Measurements from ENCODE around the gene SDHAF3.

Gene SDHAF3

GRCh38 chr7:97104719-97105238 lies 12.7 kb upstream of the SDHAF3 start:
- no peak overlapping the region for H3K4me2 ChIP-seq (ENCODE audit: insufficient read depth, low read length, poor library complexity, severe bottlenecking)
- no peak overlapping the region for H3K9ac ChIP-seq (ENCODE audit: low read depth, low read length, poor library complexity)
- no peaks in the 10 kb centered on the region for H3K36me3 ChIP-seq (replicated peaks in 1 of 2; ENCODE audit: control insufficient read depth in 2 of 2, insufficient read depth in 2 of 2, low read length in 2 of 2)
- DNase-seq (ENCODE audit: low spot score): peak; percentile 73
- H3K27ac ChIP-seq (replicated peaks; ENCODE audit: low read length): no peak overlapping the region
- no peak overlapping the region for H3K4me3 ChIP-seq (ENCODE audit: low read length in 2 of 2)
- no peaks in the 10 kb centered on the region for H3K4me1 ChIP-seq (ENCODE audit: control insufficient read depth in 2 of 2, insufficient read depth in 1 of 2, low read depth in 1 of 2, low read length in 2 of 2)
- no peak overlapping the region for H3K23ac ChIP-seq (ENCODE audit: low read depth, low read length, poor library complexity)
- no CpG with 5 or more reads among the region's 8 CpGs for WGBS, 2 donors (ENCODE audit: extremely low coverage in 2 of 2, insufficient read length in 2 of 2, insufficient replicate concordance in 1 of 2)
- H2AK5ac ChIP-seq (ENCODE audit: low read depth, low read length): no peak overlapping the region
- peaks cover 0 to 6% of the 10 kb centered on the region in 2 donors for H3K9me3 ChIP-seq (replicated peaks in 1 of 2; ENCODE audit: control insufficient read depth in 2 of 2, insufficient read depth in 1 of 2, low read depth in 1 of 2, low read length in 2 of 2)
- H4K8ac ChIP-seq (ENCODE audit: low read depth, low read length): no peak overlapping the region
- H3K14ac ChIP-seq (ENCODE audit: low read length): no peak overlapping the region
- H4K91ac ChIP-seq (ENCODE audit: low read depth, low read length, poor library complexity): no peak overlapping the region
- H3K79me1 ChIP-seq (ENCODE audit: low read depth, low read length): no peaks in the 10 kb centered on the region
- H2BK12ac ChIP-seq (ENCODE audit: low read length): no peak overlapping the region
- no peak overlapping the region for H2BK120ac ChIP-seq (ENCODE audit: low read depth, low read length)
- no peak overlapping the region for H3K18ac ChIP-seq (ENCODE audit: low read length)
- H3K4ac ChIP-seq (ENCODE audit: low read length): no peak overlapping the region
- H3K27me3 ChIP-seq (ENCODE audit: control insufficient read depth in 3 of 3, insufficient read depth in 3 of 3, low read depth in 1 of 3, low read length in 3 of 3): no peaks in the 10 kb centered on the region
- no peak overlapping the region for H2BK15ac ChIP-seq (ENCODE audit: low read length)
- peak overlapping the region; percentile 74 for H2AFZ ChIP-seq (ENCODE audit: low read length)
- H2BK5ac ChIP-seq (ENCODE audit: low read length): no peak overlapping the region

- H4K91ac ChIP-seq (ENCODE audit: low read depth, low read length, poor library complexity): no peak overlapping the region
- no peak overlapping the region for H3K4ac ChIP-seq (ENCODE audit: low read length)
- no peak overlapping the region for H2BK120ac ChIP-seq (ENCODE audit: low read depth, low read length)
- H3K4me2 ChIP-seq (ENCODE audit: insufficient read depth, low read length, poor library complexity, severe bottlenecking): no peak overlapping the region
- no peaks in the 10 kb centered on the region for H3K4me1 ChIP-seq (ENCODE audit: control insufficient read depth in 2 of 2, insufficient read depth in 1 of 2, low read depth in 1 of 2, low read length in 2 of 2)
- no CpG with 5 or more reads among the region's 2 CpGs for WGBS, 2 donors (ENCODE audit: extremely low coverage in 2 of 2, insufficient read length in 2 of 2, insufficient replicate concordance in 1 of 2)
- H3K14ac ChIP-seq (ENCODE audit: low read length): no peak overlapping the region
- no peak overlapping the region for H2BK12ac ChIP-seq (ENCODE audit: low read length)
- H3K79me1 ChIP-seq (ENCODE audit: low read depth, low read length): no peaks in the 10 kb centered on the region
- no peak overlapping the region for H2BK15ac ChIP-seq (ENCODE audit: low read length)
- H4K8ac ChIP-seq (ENCODE audit: low read depth, low read length): no peak overlapping the region
- H2AFZ ChIP-seq (ENCODE audit: low read length): no peak overlapping the region
- H2AK5ac ChIP-seq (ENCODE audit: low read depth, low read length): no peak overlapping the region
- no peak overlapping the region for H3K27ac ChIP-seq (replicated peaks; ENCODE audit: low read length)
- H3K27me3 ChIP-seq (ENCODE audit: control insufficient read depth in 3 of 3, insufficient read depth in 3 of 3, low read depth in 1 of 3, low read length in 3 of 3): no peaks in the 10 kb centered on the region
- H3K23ac ChIP-seq (ENCODE audit: low read depth, low read length, poor library complexity): no peak overlapping the region
- DNase-seq (ENCODE audit: low spot score): no peak
- peaks cover 0 to 6% of the 10 kb centered on the region in 2 donors for H3K9me3 ChIP-seq (replicated peaks in 1 of 2; ENCODE audit: control insufficient read depth in 2 of 2, insufficient read depth in 1 of 2, low read depth in 1 of 2, low read length in 2 of 2)
- H3K9ac ChIP-seq (ENCODE audit: low read depth, low read length, poor library complexity): no peak overlapping the region
- no peak overlapping the region for H3K18ac ChIP-seq (ENCODE audit: low read length)
- no peak overlapping the region for H2BK5ac ChIP-seq (ENCODE audit: low read length)
- no peaks in the 10 kb centered on the region for H3K36me3 ChIP-seq (replicated peaks in 1 of 2; ENCODE audit: control insufficient read depth in 2 of 2, insufficient read depth in 2 of 2, low read length in 2 of 2)
- no peak overlapping the region for H3K4me3 ChIP-seq (ENCODE audit: low read length in 2 of 2)
Measured at GRCh38 chr7:97107192-97107800, 10.2 kb upstream of the SDHAF3 start.

DNA sequence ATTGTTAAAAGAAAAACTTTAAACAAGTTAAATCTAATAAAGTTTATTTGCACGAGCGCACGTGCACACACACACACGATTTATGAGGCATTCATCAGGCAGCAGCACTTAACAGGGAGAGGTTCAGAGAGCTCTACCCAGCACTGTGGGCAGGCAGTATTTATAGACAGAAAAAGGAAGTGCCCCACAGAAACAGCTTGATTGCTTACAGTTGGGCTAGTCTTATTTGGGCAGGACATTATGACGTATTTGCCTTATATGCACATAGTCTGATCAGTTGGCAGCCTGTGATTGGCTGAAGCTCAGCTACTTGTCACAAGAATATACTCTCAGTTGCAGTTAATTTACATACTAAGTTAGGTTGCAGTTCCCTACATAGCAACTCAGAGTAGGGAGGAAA lies 1.2 kb upstream of the SDHAF3 start:
- no peak overlapping the region for H3K27ac ChIP-seq (replicated peaks; ENCODE audit: low read length)

DNA sequence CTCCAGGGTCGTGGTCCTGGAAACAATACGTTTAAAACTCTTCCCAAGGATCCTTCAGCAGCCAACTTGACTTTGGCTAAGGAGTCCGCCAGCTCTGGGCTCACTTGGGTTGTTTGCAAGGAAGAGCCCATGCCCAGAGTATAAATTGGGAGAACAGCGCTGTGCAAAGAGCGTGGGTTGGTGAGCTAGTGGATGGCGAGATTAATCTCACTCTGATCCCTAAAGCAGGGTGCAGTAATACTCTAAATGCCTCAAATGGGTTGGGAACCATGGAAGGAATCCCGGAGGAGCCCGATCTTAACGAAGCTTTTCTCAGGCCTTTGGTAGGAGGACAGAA lies 495 bp upstream of the SDHAF3 start:
- no peak overlapping the region for H2AK5ac ChIP-seq (ENCODE audit: low read depth, low read length)
- H4K91ac ChIP-seq (ENCODE audit: low read depth, low read length, poor library complexity): no peak overlapping the region
- H2AFZ ChIP-seq (ENCODE audit: low read length): peak overlapping the region; percentile 86
- no CpG with 5 or more reads among the region's 9 CpGs for WGBS, 2 donors (ENCODE audit: extremely low coverage in 2 of 2, insufficient read length in 2 of 2, insufficient replicate concordance in 1 of 2)
- peak overlapping the region; percentile 62 for H3K27ac ChIP-seq (replicated peaks; ENCODE audit: low read length)
- no peak overlapping the region for H3K4ac ChIP-seq (ENCODE audit: low read length)
- H3K9ac ChIP-seq (ENCODE audit: low read depth, low read length, poor library complexity): no peak overlapping the region
- H2BK5ac ChIP-seq (ENCODE audit: low read length): no peak overlapping the region
- H3K18ac ChIP-seq (ENCODE audit: low read length): peak overlapping the region; percentile 44
- H3K4me1 ChIP-seq (ENCODE audit: control insufficient read depth in 2 of 2, insufficient read depth in 1 of 2, low read depth in 1 of 2, low read length in 2 of 2): peaks cover 3 to 7% of the 10 kb centered on the region in 2 donors
- H4K8ac ChIP-seq (ENCODE audit: low read depth, low read length): no peak overlapping the region
- peak overlapping the region; percentile 53 for H3K4me2 ChIP-seq (ENCODE audit: insufficient read depth, low read length, poor library complexity, severe bottlenecking)
- no peak for DNase-seq (ENCODE audit: low spot score)
- no peaks in the 10 kb centered on the region for H3K27me3 ChIP-seq (ENCODE audit: control insufficient read depth in 3 of 3, insufficient read depth in 3 of 3, low read depth in 1 of 3, low read length in 3 of 3)
- H3K79me1 ChIP-seq (ENCODE audit: low read depth, low read length): no peaks in the 10 kb centered on the region
- no peak overlapping the region for H2BK120ac ChIP-seq (ENCODE audit: low read depth, low read length)
- no peaks in the 10 kb centered on the region for H3K36me3 ChIP-seq (replicated peaks in 1 of 2; ENCODE audit: control insufficient read depth in 2 of 2, insufficient read depth in 2 of 2, low read length in 2 of 2)
- no peaks in the 10 kb centered on the region for H3K9me3 ChIP-seq (replicated peaks in 1 of 2; ENCODE audit: control insufficient read depth in 2 of 2, insufficient read depth in 1 of 2, low read depth in 1 of 2, low read length in 2 of 2)
- H3K4me3 ChIP-seq (ENCODE audit: low read length in 2 of 2): peak overlapping the region; percentile 12 to 78
- no peak overlapping the region for H2BK12ac ChIP-seq (ENCODE audit: low read length)
- H3K14ac ChIP-seq (ENCODE audit: low read length): no peak overlapping the region
- no peak overlapping the region for H2BK15ac ChIP-seq (ENCODE audit: low read length)
- H3K23ac ChIP-seq (ENCODE audit: low read depth, low read length, poor library complexity): no peak overlapping the region

More for the DNA sequence above, 1.2 kb upstream of the SDHAF3 start:
- DNase-seq (ENCODE audit: low spot score): no peak
- H3K14ac ChIP-seq (ENCODE audit: low read length): no peak overlapping the region
- H2BK15ac ChIP-seq (ENCODE audit: low read length): no peak overlapping the region
- H3K23ac ChIP-seq (ENCODE audit: low read depth, low read length, poor library complexity): no peak overlapping the region
- no peak overlapping the region for H4K8ac ChIP-seq (ENCODE audit: low read depth, low read length)
- no peak overlapping the region for H3K4me2 ChIP-seq (ENCODE audit: insufficient read depth, low read length, poor library complexity, severe bottlenecking)
- no peak overlapping the region for H2BK120ac ChIP-seq (ENCODE audit: low read depth, low read length)
- peaks cover 3 to 7% of the 10 kb centered on the region in 2 donors for H3K4me1 ChIP-seq (ENCODE audit: control insufficient read depth in 2 of 2, insufficient read depth in 1 of 2, low read depth in 1 of 2, low read length in 2 of 2)
- H3K4me3 ChIP-seq (ENCODE audit: low read length in 2 of 2): no peak overlapping the region
- no peaks in the 10 kb centered on the region for H3K9me3 ChIP-seq (replicated peaks in 1 of 2; ENCODE audit: control insufficient read depth in 2 of 2, insufficient read depth in 1 of 2, low read depth in 1 of 2, low read length in 2 of 2)
- H3K18ac ChIP-seq (ENCODE audit: low read length): no peak overlapping the region
- H3K36me3 ChIP-seq (replicated peaks in 1 of 2; ENCODE audit: control insufficient read depth in 2 of 2, insufficient read depth in 2 of 2, low read length in 2 of 2): no peaks in the 10 kb centered on the region
- no peak overlapping the region for H3K9ac ChIP-seq (ENCODE audit: low read depth, low read length, poor library complexity)
- H3K27me3 ChIP-seq (ENCODE audit: control insufficient read depth in 3 of 3, insufficient read depth in 3 of 3, low read depth in 1 of 3, low read length in 3 of 3): no peaks in the 10 kb centered on the region
- no peaks in the 10 kb centered on the region for H3K79me1 ChIP-seq (ENCODE audit: low read depth, low read length)
- peak overlapping the region; percentile 86 for H2AFZ ChIP-seq (ENCODE audit: low read length)
- no peak overlapping the region for H2BK12ac ChIP-seq (ENCODE audit: low read length)
- H2BK5ac ChIP-seq (ENCODE audit: low read length): no peak overlapping the region
- no peak overlapping the region for H4K91ac ChIP-seq (ENCODE audit: low read depth, low read length, poor library complexity)
- H3K4ac ChIP-seq (ENCODE audit: low read length): no peak overlapping the region
- no peak overlapping the region for H2AK5ac ChIP-seq (ENCODE audit: low read depth, low read length)
- WGBS, 2 donors (ENCODE audit: extremely low coverage in 2 of 2, insufficient read length in 2 of 2, insufficient replicate concordance in 1 of 2): no CpG with 5 or more reads among the region's 5 CpGs
